HEK293T (cell line): ENCODE measurements around the gene GCN1.

Experiments
- CTCF ChIA-PET: fragments of 350-600 bp; formaldehyde crosslinking; extraction: SDS; loops from one replicate; lab custom pipeline; 2021; ENCODE audit warnings: antibody characterized with exemption, inconsistent platforms; lab: Yijun Ruan, JAX
- POLR2A ChIA-PET: fragments of 350-600 bp; formaldehyde crosslinking; extraction: SDS; loops from one replicate; lab custom pipeline; 2020; ENCODE audit warnings: antibody characterized with exemption, inconsistent platforms; lab: Yijun Ruan, JAX
- DNase-seq: peaks from one replicate; pipeline ENCODE4 v3.0.0; 2012; ENCODE audit warnings: mixed read lengths; ENCODE audit errors: extremely low spot score
- ARNT ChIP-seq: fragments of 450-650 bp; IDR thresholded peaks from 2 replicates; pipeline ENCODE4 v1.6.1; 2017; ENCODE audit warnings: mild to moderate bottlenecking
- BHLHE40 ChIP-seq: fragments of 450-650 bp; IDR thresholded peaks from 2 replicates; pipeline ENCODE4 v1.6.1; 2016; ENCODE audit warnings: mild to moderate bottlenecking, moderate library complexity, borderline replicate concordance
- CTBP1 ChIP-seq: fragments of 450-650 bp; IDR thresholded peaks from 2 replicates; pipeline ENCODE4 v1.6.1; 2016; ENCODE audit warnings: borderline replicate concordance
- ELF4 ChIP-seq: fragments of 450-650 bp; IDR thresholded peaks from 2 replicates; pipeline ENCODE4 v1.6.1; 2017; ENCODE audit warnings: antibody characterized with exemption
- FOXA1 ChIP-seq: fragments of 450-650 bp; IDR thresholded peaks from 2 replicates; pipeline ENCODE4 v1.6.1; 2016; ENCODE audit warnings: mild to moderate bottlenecking
- FOXK2 ChIP-seq: fragments of 450-650 bp; IDR thresholded peaks from 2 replicates; pipeline ENCODE4 v1.6.1; 2016; ENCODE audit warnings: mild to moderate bottlenecking
- FOXM1 ChIP-seq: fragments of 450-650 bp; IDR thresholded peaks from 2 replicates; pipeline ENCODE4 v1.6.1; 2017; ENCODE audit warnings: mild to moderate bottlenecking, borderline replicate concordance
- HDGF ChIP-seq: fragments of 450-650 bp; IDR thresholded peaks from 2 replicates; pipeline ENCODE4 v1.6.1; 2017; ENCODE audit warnings: antibody characterized with exemption, borderline replicate concordance
- L3MBTL2 ChIP-seq: fragments of 450-650 bp; conservative IDR thresholded peaks from 2 replicates; pipeline ENCODE4 v1.6.1; 2016; ENCODE audit warnings: mild to moderate bottlenecking
- LEF1 ChIP-seq: fragments of 450-650 bp; IDR thresholded peaks from 2 replicates; pipeline ENCODE4 v1.6.1; 2017; ENCODE audit warnings: mild to moderate bottlenecking, borderline replicate concordance
- NFRKB ChIP-seq: fragments of 450-650 bp; IDR thresholded peaks from 2 replicates; pipeline ENCODE4 v1.6.1; 2016; ENCODE audit warnings: mild to moderate bottlenecking, moderate library complexity
- SP1 ChIP-seq: fragments of 450-650 bp; IDR thresholded peaks from 2 replicates; pipeline ENCODE4 v1.6.1; 2017
- SUZ12 ChIP-seq: fragments of 450-650 bp; IDR thresholded peaks from 2 replicates; pipeline ENCODE4 v1.6.1; 2016; ENCODE audit warnings: mild to moderate bottlenecking
- TARDBP ChIP-seq: fragments of 450-650 bp; IDR thresholded peaks from 2 replicates; pipeline ENCODE4 v1.6.1; 2016
- ZNF384 ChIP-seq: fragments of 450-650 bp; IDR thresholded peaks from 2 replicates; pipeline ENCODE4 v1.6.1; 2016
- TF ChIP-seq, protein P1 (sequence below): fragments of 450-650 bp; IDR thresholded peaks from 2 replicates; pipeline ENCODE4 v1.6.1; 2016

The GCN1 gene

DNA sequence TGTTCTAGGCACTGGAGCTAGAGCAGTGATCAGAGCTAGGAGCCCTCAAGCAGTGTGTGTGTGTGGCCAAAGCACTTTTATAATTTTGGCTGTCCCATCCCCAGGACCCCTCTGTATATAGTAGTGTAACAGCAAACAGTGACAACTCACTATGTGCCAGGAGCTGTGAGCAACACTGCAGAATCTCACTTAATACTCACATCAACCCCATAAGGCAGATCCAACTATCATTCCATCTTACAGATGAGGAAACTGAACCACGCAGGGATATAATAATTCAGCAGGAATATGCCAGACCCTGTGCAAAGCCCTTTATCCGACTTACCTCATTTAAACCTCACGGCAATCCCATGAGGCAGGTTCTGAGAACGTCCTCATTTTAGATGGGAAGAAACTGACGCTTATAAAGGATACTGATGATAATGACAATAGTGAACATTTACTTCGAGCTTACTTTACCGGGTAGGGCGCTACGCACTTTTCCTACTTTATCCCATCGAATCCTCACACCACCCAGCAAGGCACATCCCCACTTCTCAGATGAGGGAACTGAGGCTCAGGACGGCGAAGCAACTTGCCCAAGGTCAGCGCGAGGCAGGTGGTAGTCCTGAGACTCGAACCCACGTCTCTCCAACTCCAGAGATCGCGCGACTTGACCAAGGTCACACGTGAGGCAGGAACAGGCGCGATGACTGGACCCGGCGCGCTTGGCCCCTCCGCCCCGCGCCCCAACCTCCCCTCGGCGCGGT lies 78.6 kb downstream of the GCN1 start:
- ChIA-PET CTCF (no interaction called here), POLR2A (interaction anchor here (0.6 to 4.0 kb wide), 9 partner anchors 10 to 85 kb away, joined by 3 to 42 read pairs (median 4); partner anchors contain the start of gene RPLP0)
- TF ChIP-seq FOXM1 (no peak), L3MBTL2 (no peak), SP1 (no peak), FOXK2 (no peak), SUZ12 (no peak), TARDBP (no peak), HDGF (no peak), ELF4 (no peak)
- TF ChIP-seq, protein P1, sequence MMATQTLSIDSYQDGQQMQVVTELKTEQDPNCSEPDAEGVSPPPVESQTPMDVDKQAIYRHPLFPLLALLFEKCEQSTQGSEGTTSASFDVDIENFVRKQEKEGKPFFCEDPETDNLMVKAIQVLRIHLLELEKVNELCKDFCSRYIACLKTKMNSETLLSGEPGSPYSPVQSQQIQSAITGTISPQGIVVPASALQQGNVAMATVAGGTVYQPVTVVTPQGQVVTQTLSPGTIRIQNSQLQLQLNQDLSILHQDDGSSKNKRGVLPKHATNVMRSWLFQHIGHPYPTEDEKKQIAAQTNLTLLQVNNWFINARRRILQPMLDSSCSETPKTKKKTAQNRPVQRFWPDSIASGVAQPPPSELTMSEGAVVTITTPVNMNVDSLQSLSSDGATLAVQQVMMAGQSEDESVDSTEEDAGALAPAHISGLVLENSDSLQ = no peak
- DNase-seq = peak; percentile 67

DNA sequence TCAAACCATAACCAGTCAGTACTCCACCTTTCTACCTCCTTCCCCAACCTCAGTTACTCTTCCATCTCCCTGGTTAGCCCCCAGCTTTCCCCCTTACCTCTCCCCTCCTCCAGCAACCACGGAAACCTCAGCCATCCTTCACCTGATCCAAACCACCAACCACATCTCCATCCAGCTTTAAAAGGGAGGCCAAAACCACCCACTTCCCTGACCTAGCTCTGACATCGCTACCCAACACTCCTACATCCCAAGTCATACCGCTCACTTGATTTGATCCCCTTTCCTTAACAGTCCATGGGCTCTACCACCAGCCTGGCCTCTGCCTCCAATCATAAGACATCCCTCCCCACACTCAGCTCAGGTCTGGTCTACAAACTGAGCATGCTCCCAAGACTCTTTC lies 79.4 kb downstream of the GCN1 start:
- POLR2A ChIA-PET = interaction anchor here (1.0 to 2.5 kb wide), 3 partner anchors 10 to 86 kb away, joined by 3 to 15 read pairs (median 4); partner anchors contain the start of gene RPLP0
- TF ChIP-seq L3MBTL2 (no peak), BHLHE40 (no peak), NFRKB (no peak), LEF1 (no peak), ARNT (no peak), FOXM1 (no peak), FOXK2 (no peak), SUZ12 (no peak), SP1 (no peak), TARDBP (no peak), ELF4 (no peak), FOXA1 (no peak), HDGF (no peak), ZNF384 (no peak)
- TF ChIP-seq, protein P1 = no peak
- no peak for DNase-seq
- CTCF ChIA-PET = no interaction called here

DNA sequence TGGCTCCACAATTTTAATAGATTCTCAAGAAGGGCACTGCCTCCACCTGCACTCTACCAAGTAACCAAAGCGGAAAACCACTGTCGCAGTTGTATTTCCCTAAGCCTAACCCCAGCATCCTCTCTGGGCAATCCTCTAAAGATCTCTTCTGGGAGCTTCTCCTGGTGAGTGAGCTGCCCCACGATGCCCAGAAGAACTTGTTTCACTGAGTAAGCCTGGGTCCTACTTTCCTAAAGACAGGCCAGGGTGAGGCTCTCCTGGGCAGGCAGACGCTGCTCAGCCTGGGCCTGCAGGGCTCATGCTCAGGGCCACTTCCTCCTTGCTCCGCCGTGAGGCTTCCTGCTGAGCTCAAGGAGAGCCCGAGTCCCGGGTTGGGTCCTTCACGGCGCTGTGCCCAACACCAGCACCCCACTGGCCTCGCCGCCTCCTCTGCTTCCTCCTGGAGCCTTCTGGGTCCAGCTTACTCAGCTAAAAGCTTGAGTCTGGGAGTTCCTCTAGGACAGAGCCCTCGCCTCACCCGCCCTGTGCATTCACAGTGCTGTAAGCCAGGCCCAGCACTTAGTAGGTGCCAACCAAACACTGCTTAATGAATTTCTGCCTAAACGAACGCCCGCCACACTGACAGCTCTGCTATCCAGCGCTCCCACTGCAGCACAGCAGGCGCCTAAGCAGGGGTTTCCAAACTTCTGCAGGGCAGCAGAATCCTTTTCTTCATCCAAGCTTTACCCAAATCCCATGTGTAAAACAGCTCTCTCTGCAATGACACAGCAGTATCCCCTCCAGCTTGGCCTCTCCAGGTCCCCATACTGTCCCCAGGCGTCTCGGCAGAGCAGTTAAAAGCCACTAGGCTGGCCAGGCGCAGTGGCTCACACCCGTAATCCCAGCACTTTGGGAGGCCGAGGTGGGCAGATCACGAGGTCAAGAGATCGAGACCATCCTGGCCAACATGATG lies 83.7 kb downstream of the GCN1 start:
- DNase-seq = no peak
- ChIA-PET CTCF (interaction anchor here (1.0 kb wide), 1 partner anchor 24 kb away, joined by 3 read pairs; no protein-coding TSS in a partner anchor), POLR2A (interaction anchor here (1.8 kb wide), 1 partner anchor 90 kb away, joined by 6 read pairs; the partner anchor contains the start of gene RPLP0)
- no peak for TF ChIP-seq SUZ12
- TF ChIP-seq TARDBP = no peak
- no peak for TF ChIP-seq LEF1
- TF ChIP-seq L3MBTL2 = no peak
- no peak for TF ChIP-seq ELF4
- no peak for TF ChIP-seq FOXK2
- TF ChIP-seq, protein P1 = no peak
- no peak for TF ChIP-seq NFRKB
- no peak for TF ChIP-seq ZNF384
- TF ChIP-seq BHLHE40 = no peak
- no peak for TF ChIP-seq HDGF
- no peak for TF ChIP-seq CTBP1
- TF ChIP-seq FOXA1 = no peak
- TF ChIP-seq ARNT = no peak
- no peak for TF ChIP-seq SP1

DNA sequence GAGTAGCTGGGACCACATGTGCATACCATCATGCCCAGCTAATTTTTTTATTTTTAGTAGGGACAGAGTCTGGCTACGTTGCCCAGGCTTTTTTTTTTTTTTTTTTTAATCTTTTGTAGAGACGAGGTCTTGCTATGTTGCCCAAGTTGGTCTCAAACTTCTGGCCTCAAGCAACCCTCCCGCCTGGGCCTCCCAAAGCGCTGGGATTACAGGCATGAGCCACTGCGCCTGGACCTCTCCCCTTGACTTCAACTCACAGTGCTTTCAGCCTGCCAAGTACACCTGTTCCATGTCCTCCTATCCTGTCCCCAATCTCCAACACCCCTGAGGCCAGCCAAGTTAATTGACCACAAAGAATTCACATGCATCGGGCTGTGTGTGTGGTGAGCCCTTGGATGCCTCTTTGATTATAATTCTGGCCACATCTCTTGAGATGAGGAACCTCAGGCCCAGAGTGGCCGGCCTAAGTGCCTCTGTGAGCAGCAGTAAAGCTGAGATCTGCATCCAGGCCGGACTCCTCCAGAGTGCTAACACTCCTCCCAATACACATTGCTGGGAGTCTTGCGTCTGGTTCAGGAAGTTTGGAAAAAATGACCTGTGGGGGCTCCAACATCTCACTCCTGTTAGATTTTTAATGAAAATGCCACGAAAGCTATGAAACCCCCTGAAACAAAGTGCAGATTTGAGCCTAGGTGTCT lies 84.8 kb downstream of the GCN1 start:
- POLR2A ChIA-PET = no interaction called here
- DNase-seq = no peak
- no peak for TF ChIP-seq CTBP1
- no peak for TF ChIP-seq ELF4
- TF ChIP-seq NFRKB = no peak
- TF ChIP-seq SP1 = no peak
- no peak for TF ChIP-seq TARDBP
- no peak for TF ChIP-seq SUZ12
- TF ChIP-seq, protein P1 = no peak
- no peak for TF ChIP-seq BHLHE40
- CTCF ChIA-PET = interaction anchor here (0.6 kb wide), 1 partner anchor 18 kb away, joined by 5 read pairs; no protein-coding TSS in a partner anchor

DNA sequence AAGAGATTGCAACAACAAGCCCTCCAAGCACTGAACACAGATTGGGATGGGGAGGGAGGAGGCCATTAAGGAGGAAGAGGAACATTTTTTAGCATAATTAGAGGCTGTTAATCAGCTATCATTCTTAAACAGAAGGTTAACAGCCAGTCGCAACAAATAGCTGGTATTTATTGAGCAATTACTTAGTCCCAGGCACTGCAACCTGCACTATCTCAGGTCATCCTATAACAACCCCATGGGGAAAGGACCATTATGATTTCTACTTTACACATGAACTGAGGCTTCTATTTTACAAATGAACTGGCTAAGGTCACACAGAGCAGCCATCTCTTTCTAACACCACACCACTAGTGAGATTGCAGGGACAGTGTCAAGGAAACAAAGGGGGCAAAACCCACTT lies 88.4 kb downstream of the GCN1 start:
- ChIA-PET POLR2A (interaction anchor here (2.1 kb wide), 1 partner anchor 10 kb away, joined by 15 read pairs; the partner anchor contains the start of gene RAB35), CTCF (no interaction called here)
- DNase-seq = no peak
- TF ChIP-seq TARDBP = no peak
- TF ChIP-seq FOXK2 = no peak
- no peak for TF ChIP-seq SUZ12
- no peak for TF ChIP-seq ZNF384
- TF ChIP-seq, protein P1 = no peak
- TF ChIP-seq ELF4 = no peak
- no peak for TF ChIP-seq ARNT
